HG03066 (cell line): Measurements from ENCODE around the gene CDON.

Source experiments
- ATAC-seq: cut with Tn5 transposase; IDR thresholded peaks from one replicate; pipeline ENCODE4 v1.9.1; 2021; ENCODE audit warnings: low read depth; ENCODE audit not compliant: unreplicated experiment

The CDON gene

DNA sequence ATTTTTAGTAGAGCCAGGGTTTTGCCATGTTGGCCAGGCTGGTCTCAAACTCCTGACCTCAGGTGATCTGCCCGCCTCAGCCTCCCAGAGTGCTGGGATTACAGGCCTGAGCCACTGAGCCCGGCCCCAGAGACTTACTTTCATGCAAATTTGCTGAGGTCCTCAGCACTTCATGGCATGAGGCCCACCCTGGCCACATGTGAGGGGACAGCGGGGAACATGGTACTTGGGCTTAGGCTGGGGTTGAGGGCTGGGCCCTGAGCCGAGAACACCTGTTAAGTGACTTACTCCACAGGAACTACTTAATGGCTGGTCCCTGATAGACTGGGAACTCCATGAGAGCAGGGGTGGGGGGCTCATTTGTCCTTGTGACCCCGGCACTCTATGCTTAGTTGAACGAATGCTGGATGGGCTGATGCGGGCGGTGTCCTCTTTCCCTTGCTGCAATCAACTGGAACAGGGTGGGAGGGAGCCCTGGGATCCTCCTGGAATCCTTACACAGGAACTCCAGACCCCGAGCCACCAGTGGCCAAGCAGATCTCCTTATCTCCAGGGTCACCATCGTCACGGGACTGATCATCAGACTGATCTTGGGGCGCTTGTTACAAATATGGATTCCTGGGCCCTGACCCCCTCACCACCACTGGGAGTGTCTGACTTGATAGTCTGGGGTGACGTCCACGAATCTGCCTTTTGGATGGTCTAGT, 115.8 kb downstream of the CDON start:
- no peak for ATAC-seq

DNA sequence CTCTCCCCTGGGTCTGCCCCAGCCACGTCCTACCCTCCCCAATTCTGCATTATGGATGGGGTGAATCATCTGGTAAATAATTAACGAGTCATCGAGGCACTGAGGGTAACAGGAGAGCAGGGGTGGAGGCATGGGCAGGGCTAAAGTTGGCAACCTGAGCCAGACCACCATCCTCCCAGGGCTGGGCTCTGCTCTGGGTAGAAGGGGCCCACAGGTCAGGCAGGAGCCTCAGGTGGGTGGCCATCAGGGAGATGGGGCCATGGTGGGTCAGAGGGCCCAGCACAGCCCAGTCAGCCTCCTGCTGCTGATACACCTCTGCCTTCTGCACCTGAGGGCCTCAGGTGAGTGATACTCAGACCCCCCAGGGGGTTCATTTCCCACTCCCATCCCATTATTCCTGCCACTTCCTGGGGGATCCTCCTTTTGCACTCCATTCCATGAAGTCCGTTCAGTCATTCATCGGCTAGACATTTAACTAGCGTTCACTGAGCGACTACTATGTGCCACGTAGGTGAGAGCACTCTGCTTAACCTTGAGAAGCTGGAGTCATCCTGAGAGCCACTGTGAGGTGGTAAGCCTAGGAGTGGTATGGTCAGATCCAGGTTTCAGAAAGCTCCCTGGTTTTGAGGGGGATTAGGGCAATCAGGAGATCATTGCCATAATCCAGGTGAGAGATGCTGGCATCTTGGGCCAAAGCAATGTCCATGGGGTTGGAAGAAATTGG, 116.7 kb downstream of the CDON start, which contains the start of gene VSIG10L2:
TSS of gene VSIG10L2 (plus strand) at position 248 of the 724 bp plus-strand sequence. CDS start at position 260, 12 bp downstream.
- ATAC-seq, result no peak

DNA sequence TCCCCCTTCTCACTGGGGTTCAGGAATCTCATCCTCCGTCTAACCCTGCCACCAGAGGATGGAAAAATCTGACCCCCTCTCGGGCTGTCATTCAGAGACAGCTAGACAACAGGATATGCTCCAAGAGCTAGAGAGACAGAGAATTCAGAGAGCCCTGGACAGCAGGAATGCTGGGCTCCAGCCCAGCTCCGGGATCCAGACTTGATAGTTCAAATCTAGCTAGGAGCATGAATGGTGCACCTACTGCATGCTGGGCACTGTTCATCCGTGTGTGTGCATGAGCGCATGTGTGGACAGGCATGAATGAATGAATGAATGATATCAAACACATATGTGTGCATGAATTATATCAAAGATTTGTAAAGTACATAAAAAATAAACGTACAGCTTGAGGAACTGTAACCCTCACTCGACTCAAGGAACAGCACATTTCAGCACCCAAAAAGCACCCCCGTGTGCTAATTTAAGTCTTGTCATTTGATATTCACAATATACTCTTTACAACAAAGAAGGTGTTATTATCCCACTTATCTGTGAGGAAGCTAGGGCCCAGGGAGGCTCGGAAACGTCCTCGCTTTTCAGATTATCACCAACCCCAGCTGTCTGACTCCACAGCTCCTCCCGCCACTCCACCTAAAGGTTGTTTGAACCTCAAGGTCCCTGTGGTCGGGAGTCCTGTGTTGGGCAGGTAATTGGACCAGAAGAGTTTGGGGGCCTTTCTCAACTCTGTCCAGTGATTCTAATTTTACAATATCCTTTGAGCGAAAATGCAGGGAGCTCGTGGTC, 117.5 kb downstream of the CDON start:
- ATAC-seq, result no peak

DNA sequence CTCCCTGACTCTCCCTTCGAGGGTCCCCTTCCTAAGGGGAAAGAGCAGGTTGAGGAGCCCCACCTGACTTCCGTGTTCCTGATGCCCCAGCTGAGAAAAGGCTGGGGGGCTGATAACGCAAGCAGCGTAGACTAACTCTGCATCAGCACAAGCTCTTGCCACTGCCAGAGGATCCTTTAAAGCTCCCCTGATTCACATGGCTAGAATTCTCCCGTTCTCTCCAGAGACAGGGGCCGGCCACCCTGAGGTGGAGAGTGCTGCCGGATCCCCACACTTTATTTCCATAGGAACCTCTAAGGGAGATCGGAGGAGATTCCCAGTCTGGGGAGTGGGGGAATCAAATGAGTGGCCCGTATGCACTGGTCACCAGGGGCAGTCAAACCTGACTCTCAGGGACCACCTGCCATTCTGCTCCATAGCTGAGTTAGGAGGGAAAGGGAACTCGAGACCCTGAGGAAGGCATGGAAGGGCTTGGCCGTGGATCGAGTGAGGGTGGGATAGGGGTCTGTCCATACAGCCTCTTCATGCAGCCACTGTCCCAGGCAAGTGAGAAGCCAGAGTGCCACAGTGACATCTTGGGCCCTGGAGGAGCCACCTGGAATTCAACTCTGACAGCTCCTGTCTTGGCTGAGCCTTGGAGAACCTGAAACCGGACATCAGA, 118.2 kb downstream of the CDON start:
- no peak for ATAC-seq

DNA sequence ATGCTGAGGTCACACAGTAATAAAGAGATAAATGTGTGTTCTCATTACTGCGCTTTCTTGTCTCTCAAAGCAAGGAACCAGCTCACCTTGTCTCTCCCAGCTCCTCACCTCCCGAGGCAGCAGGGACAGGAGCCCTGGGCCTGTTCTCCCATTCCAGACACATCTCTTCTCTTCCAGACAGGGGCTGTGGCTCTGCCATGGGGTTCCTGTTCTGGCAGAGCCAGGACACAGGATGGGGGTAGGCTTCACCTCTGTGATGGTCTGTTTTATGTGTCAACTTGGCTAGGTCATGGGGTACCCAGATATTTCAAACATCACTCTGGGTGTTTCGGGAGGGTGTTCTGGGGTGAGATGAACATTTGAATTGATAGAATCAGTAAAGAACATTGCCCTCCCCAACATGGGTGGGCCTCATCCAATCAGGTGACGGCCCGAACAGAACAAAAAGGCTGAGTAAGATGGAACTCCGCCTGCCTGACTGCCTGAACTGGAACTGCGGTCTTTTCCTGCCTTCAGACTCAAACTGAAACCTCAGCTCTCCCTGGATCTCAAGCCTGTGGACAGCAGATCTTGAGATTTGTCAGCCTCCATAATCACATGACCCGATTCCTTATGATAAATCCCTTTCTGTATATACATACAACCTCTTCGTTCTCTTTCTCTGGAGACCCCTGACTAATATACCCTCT, 118.9 kb downstream of the CDON start:
- ATAC-seq, result no peak

DNA sequence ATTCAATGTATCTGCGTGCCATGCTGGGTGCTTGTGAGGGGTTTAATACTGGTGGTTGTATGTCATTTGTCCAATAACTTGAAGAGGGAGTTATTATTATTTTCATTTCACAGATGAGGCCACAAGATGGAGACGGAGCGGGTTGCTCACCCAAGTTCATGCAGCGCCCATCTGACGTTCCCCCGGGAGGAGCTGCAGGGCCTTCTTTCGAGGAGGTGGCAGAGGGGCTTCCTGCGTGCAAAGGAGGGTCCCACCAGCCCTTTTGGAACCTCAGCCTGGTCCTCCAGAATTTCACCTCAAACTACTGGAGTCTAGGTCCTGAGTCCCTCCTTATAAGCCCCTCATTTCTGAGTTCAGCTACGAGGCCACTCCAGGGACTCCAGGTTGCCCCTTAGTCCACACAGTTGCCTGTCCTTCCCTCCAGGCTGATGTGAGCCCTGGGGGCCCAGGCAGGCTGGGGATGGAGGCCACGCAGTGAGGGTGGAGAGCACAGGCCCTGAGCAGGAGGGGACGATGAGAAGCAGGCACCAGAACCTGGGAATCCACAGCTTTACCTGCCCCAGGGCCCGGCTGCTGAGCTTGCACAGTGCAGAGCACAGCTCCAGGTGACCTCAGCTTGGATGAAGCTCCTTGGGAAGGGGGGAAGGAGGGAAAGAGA, 119.8 kb downstream of the CDON start:
- no peak for ATAC-seq

GRCh38 chr11:125941619-125942611, 120.8 kb downstream of the CDON start:
- no peak for ATAC-seq

DNA sequence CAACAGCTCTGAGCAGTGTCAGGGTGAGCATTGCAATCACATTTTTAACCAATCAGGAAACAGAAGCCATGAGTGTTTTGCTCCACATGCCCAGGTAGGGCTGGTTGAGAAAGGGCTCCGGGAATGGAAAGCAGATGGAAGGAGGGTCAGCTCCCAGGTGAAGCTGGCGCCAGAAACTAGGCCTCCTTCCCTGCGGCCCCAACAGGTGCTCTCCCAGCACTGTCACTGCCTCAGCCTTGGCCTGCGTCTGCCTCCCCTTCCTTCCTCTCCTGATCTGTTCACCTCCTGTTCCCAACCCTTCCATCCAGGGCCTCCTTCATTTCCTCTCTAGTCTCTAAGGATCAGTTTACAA, 121.4 kb downstream of the CDON start:
- no peak for ATAC-seq

- ATAC-seq, result no peak
Measured at GRCh38 chr11:125940145-125940544, 122.5 kb downstream of the CDON start.

DNA sequence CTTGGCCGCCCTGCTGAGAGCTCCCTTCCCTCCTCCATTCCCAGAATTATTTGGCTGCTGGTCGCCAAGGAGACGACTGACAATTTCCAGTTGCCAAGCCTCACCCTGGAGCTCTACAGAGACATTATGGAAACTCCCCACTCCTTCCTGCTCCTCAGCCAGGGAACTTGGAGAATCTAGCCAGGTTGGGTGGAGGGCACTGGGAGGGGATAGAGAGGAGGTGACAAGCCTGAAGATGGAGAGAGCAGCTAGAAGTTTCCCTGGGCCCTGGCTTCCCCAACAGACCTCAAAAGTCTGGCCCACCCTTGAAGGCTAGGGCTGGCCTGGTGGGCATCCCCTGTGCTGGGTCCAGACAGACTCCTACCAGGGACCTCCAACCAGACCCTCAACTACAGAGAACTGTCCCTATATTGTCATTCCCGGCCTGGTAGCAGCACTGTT, 123.6 kb downstream of the CDON start:
- no peak for ATAC-seq

DNA sequence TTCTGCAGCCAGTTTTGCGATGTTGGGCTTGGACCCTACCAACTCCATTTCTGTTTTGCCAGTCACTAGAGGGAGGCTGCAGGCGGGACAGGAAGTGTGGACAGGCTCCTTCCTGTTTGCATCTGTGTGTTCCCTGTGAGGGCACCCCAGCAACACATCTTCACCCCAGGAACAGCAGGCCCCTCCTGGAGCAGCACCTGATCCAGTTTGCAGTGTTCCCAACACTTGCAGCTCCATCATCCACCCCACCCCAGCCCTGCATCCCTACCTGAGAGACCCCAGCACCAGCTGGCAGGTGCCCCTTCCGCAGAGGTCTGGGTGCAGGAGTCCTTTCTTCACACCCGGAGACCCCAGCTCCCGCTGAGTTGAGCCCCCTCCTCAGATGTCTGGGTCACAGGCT, 124.2 kb downstream of the CDON start:
- ATAC-seq, result no peak

DNA sequence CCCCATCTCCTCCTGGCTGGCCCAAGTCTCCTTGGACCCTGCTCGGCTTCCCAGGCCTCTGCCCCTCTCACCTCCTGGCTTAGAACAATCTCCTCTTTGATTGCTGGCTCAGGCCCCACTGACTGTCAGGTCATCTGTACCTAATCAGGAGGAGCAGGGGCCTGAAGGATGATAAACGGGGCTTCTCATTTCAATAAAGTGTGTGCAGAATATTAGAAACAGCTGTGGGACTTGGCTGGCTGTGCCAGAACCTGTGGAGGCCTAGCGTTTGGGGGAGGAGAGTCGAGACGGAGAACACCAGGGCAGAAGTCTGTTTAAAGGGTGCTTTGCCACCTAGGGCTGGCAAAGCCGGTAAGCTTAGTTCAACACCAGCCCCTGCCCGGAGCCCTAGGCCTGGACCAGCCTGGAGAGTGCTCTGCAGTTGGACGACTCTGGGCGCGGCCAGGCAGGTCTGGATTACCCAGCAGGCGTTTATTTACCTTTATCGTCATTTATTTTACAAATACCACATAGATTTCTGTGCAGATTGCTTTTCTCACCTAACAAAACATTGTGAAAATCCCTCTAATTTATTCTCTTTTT, 127.0 kb downstream of the CDON start:
- no peak for ATAC-seq

DNA sequence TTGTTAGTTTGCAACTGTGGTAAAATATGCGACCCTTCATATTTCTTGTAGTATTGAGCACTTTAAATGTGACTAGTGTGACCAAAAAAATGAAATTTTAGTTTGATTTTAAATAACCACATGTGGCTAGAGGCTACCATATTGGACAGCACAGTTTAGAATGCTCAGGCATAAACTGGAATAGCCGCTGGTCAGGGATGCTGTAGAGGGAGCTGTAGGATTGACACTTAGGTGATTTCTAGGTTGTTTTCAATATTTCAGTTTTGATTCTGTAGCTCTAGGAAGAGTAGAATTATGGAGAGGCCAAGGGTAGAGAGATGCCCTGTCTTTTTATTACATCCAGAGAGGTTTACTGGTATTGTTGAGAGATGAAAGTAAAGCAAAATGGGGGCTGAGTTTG, 127.6 kb downstream of the CDON start:
- no peak for ATAC-seq

GRCh38 chr11:125934473-125934872, 128.2 kb downstream of the CDON start:
- no peak for ATAC-seq

- no peak for ATAC-seq
Measured at GRCh38 chr11:125933030-125933813, 129.4 kb downstream of the CDON start.

GRCh38 chr11:125932301-125932700, 130.4 kb downstream of the CDON start:
- ATAC-seq, result no peak

DNA sequence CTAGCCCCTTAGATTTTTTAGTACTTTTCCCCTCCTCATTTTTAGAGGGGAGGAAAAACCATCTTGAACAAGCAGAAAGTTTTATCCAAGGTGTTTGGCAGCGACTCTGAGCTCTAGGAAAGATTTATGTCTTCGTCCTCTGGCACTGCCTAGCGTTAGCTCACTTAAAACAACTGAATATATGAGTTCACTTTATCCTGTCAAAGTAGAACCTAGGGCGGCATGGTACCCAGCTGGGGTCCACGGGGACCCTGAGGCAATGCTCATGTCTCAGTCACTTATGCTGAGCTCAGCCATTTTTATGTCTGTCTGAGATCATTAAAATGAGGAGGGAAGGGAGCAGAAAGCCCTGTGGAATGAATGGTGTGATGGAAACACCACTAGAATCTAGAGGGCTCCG, 131.0 kb downstream of the CDON start:
- no peak for ATAC-seq
